HCT116 (cell line): ENCODE data around the gene RBM33. TPM values are rescaled to one million over a fixed set of nuclear protein-coding genes. Genes with fewer than 3 reads are reported as not detected.

Experiments used
- ATAC-seq: fragments of 200-7000 bp; cut with Tn5 transposase; 2 replicates; pipeline ENCODE4 v1.9.1; 2020; ENCODE audit warnings: mild to moderate bottlenecking, moderate library complexity
- BruUV-seq: library from RNA; stranded (reverse); fragments of 400-500 nt; replicated peaks from 2 replicates; lab custom pipeline; 2021; lab: Mats Ljungman, UMichigan
- CTCF ChIA-PET: fragments of 300-600 bp; sonication (Branson Sonifier 250); formaldehyde crosslinking; loops from one replicate; lab custom pipeline; 2021; ENCODE audit warnings: antibody characterized with exemption; lab: Charles Lee
- POLR2A ChIA-PET: fragments of 300-600, 350-600 bp; sonication (Branson Sonifier 250); formaldehyde crosslinking; loops from one replicate; lab custom pipeline; 2021; ENCODE audit warnings: antibody characterized with exemption; lab: Charles Lee
- RAD21 ChIA-PET, 2 experiments: fragments of 300-600 bp; sonication (Branson Sonifier 250); formaldehyde crosslinking; loops; one replicate each; lab custom pipeline; 2023; ENCODE audit warnings: low total read pairs in 2 of 2; ENCODE audit not compliant: uncharacterized antibody in 2 of 2, unreplicated experiment in 2 of 2, low non-redundant PET in 1 of 2; lab: Charles Lee
- DNase-seq: peaks from one replicate; pipeline ENCODE4 v3.0.0-alpha.2; 2010; ENCODE audit warnings: low read depth, low spot score
- H2AFZ ChIP-seq: fragments of 200-600 bp; shearing (Covaris generic), sonication (generic); 2 replicates; pipeline ENCODE4 v1.6.1; 2017; ENCODE audit warnings: low read depth, mixed run types, mixed read lengths, antibody characterized with exemption, low read length; ENCODE audit not compliant: poor library complexity, severe bottlenecking
- H3K27ac ChIP-seq: 2 replicates; pipeline ENCODE4 v1.5.1; 2012; ENCODE audit warnings: low read depth, low read length
- H3K27me3 ChIP-seq: fragments of 200-600 bp; sonication (generic); 2 replicates; pipeline ENCODE4 v1.6.1; 2016; ENCODE audit warnings: mixed run types, low read length, mixed read lengths; ENCODE audit not compliant: insufficient read depth
- H3K36me3 ChIP-seq, 2 experiments: fragments of 200-500 bp in 1 of 2; fragments of 200-600 bp in 1 of 2; sonication (Bioruptor generic) in 1 of 2; sonication (generic) in 1 of 2; 2 replicates each; pipeline versions ENCODE4 v1.5.1 to v1.6.1; 2014 to 2016; ENCODE audit warnings: low read length in 2 of 2, inconsistent platforms in 1 of 2, mixed read lengths in 1 of 2, mixed run types in 1 of 2; ENCODE audit not compliant: insufficient read depth in 2 of 2, control insufficient read depth in 1 of 2
- H3K4me1 ChIP-seq, 2 experiments: fragments of 200-600 bp in 1 of 2; sonication (generic) in 1 of 2; 2 replicates each; pipeline versions ENCODE4 v1.5.1 to v1.6.1; 2012 to 2017; ENCODE audit warnings: low read length in 2 of 2, inconsistent platforms in 1 of 2, mild to moderate bottlenecking in 1 of 2, mixed read lengths in 1 of 2, mixed run types in 1 of 2, moderate library complexity in 1 of 2; ENCODE audit not compliant: insufficient read depth in 2 of 2, control insufficient read depth in 1 of 2
- H3K4me2 ChIP-seq: fragments of 200-600 bp; sonication (generic); 2 replicates; pipeline ENCODE4 v1.6.1; 2017; ENCODE audit warnings: mixed run types, low read length, mixed read lengths
- H3K4me3 ChIP-seq, 2 experiments: fragments of 200-600 bp in 1 of 2; sonication (generic) in 1 of 2; replicated peaks in 1 of 2; 2 replicates each; pipeline ENCODE4 v1.5.1; 2011 to 2016; ENCODE audit warnings: low read length in 2 of 2, control low read depth in 1 of 2, low read depth in 1 of 2, mild to moderate bottlenecking in 1 of 2, mixed read lengths in 1 of 2, mixed run types in 1 of 2
- H3K79me2 ChIP-seq: fragments of 200-600 bp; sonication (generic); 2 replicates; pipeline ENCODE4 v1.6.1; 2017; ENCODE audit warnings: mild to moderate bottlenecking, mixed run types, low read length, moderate library complexity, mixed read lengths; ENCODE audit not compliant: insufficient read depth
- H3K9ac ChIP-seq: fragments of 200-600 bp; sonication (generic); 2 replicates; pipeline ENCODE4 v1.6.1; 2016; ENCODE audit warnings: low read length, mixed read lengths
- H3K9me2 ChIP-seq: fragments of 200-600 bp; sonication (generic), shearing (Covaris generic); 2 replicates; pipeline ENCODE4 v1.6.1; 2017; ENCODE audit warnings: mixed run types, mild to moderate bottlenecking, moderate library complexity; ENCODE audit not compliant: insufficient read depth
- H3K9me3 ChIP-seq, 2 experiments: fragments of 200-500 bp in 1 of 2; fragments of 200-600 bp in 1 of 2; sonication (Bioruptor generic) in 1 of 2; sonication (generic) in 1 of 2; 2 replicates each; pipeline ENCODE4 v1.6.1; 2014 to 2017; ENCODE audit warnings: low read length in 2 of 2, mixed read lengths in 2 of 2, inconsistent platforms in 1 of 2, low read depth in 1 of 2, mild to moderate bottlenecking in 1 of 2, mixed run types in 1 of 2, moderate library complexity in 1 of 2; ENCODE audit not compliant: control insufficient read depth in 1 of 2, insufficient read depth in 1 of 2
- H4K20me1 ChIP-seq: fragments of 200-600 bp; sonication (generic), shearing (Covaris generic); 2 replicates; pipeline ENCODE4 v1.6.1; 2017; ENCODE audit warnings: mixed run types, mild to moderate bottlenecking, moderate library complexity; ENCODE audit not compliant: insufficient read depth
- CBX3 ChIP-seq: IDR thresholded peaks from 2 replicates; pipeline ENCODE4 v1.6.1; 2012; ENCODE audit warnings: low read depth
- EGR1 ChIP-seq: IDR thresholded peaks from 2 replicates; pipeline ENCODE4 v1.6.1; 2012; ENCODE audit warnings: low read depth
- ELF1 ChIP-seq: IDR thresholded peaks from 2 replicates; pipeline ENCODE4 v1.6.1; 2012; ENCODE audit warnings: low read depth, borderline replicate concordance
- EZH2phosphoT487 ChIP-seq: fragments of 200-600 bp; IDR thresholded peaks from 2 replicates; pipeline ENCODE4 v1.6.1; 2018; ENCODE audit warnings: antibody characterized with exemption, borderline replicate concordance
- FOSL1 ChIP-seq: IDR thresholded peaks from 2 replicates; pipeline ENCODE4 v1.6.1; 2012; ENCODE audit warnings: low read depth
- POLR2A ChIP-seq: IDR thresholded peaks from 2 replicates; pipeline ENCODE4 v1.7.0; 2011; ENCODE audit warnings: borderline replicate concordance; ENCODE audit not compliant: insufficient read depth, insufficient read length; ENCODE audit errors: extremely low read depth
- RAD21 ChIP-seq: IDR thresholded peaks from 2 replicates; pipeline ENCODE4 v1.6.1; 2012; ENCODE audit warnings: low read depth, mild to moderate bottlenecking
- SIN3A ChIP-seq: IDR thresholded peaks from 2 replicates; pipeline ENCODE4 v1.6.1; 2012; ENCODE audit warnings: low read depth
- SRF ChIP-seq: IDR thresholded peaks from 2 replicates; pipeline ENCODE4 v1.6.1; 2012; ENCODE audit warnings: low read depth
- TCF7L2 ChIP-seq: IDR thresholded peaks from 2 replicates; pipeline ENCODE4 v1.7.0; 2011; ENCODE audit warnings: borderline replicate concordance, inconsistent platforms; ENCODE audit not compliant: insufficient read depth, insufficient read length; ENCODE audit errors: extremely low read depth
- YY1 ChIP-seq: IDR thresholded peaks from 2 replicates; pipeline ENCODE4 v1.6.1; 2011; ENCODE audit warnings: low read length, low read depth, moderate library complexity, mild to moderate bottlenecking; ENCODE audit not compliant: insufficient replicate concordance; ENCODE audit errors: extremely low read depth
- ZFX ChIP-seq: fragments of 450-650 bp; IDR thresholded peaks from 2 replicates; pipeline ENCODE4 v1.6.1; 2017
- ZNF274 ChIP-seq: fragments of 200-500 bp; sonication (Bioruptor generic); IDR thresholded peaks from 2 replicates; pipeline ENCODE4 v1.6.1; 2014; ENCODE audit warnings: mild to moderate bottlenecking, low read depth, low read length, inconsistent platforms
- intact Hi-C: fragments of 100-400 bp; cut with micrococcal nuclease; formaldehyde crosslinking; loops from 2 replicates; pipeline ENCODE4 v1.10.0; 2022
- total RNA-seq: library from RNA; stranded (reverse); gene quantifications from one replicate; pipeline ENCODE4 v1.2.1, GENCODE V29; 2021; ENCODE audit not compliant: unreplicated experiment
- TF ChIP-seq, protein P1 (sequence below): IDR thresholded peaks from 2 replicates; pipeline ENCODE4 v1.6.1; 2011; ENCODE audit warnings: mild to moderate bottlenecking, low read length, moderate library complexity; ENCODE audit not compliant: insufficient replicate concordance; ENCODE audit errors: extremely low read depth
- TF ChIP-seq, protein P2 (sequence below): IDR thresholded peaks from 2 replicates; pipeline ENCODE4 v1.6.1; 2012; ENCODE audit warnings: low read depth
- TF ChIP-seq, protein P3 (sequence below): IDR thresholded peaks from 2 replicates; pipeline ENCODE4 v1.6.1; 2012
- TF ChIP-seq, protein P4 (sequence below): IDR thresholded peaks from 2 replicates; pipeline ENCODE4 v1.6.1; 2012

Gene RBM33
- total RNA-seq, 1 experiment from 2014 or later = 64.3 TPM

DNA sequence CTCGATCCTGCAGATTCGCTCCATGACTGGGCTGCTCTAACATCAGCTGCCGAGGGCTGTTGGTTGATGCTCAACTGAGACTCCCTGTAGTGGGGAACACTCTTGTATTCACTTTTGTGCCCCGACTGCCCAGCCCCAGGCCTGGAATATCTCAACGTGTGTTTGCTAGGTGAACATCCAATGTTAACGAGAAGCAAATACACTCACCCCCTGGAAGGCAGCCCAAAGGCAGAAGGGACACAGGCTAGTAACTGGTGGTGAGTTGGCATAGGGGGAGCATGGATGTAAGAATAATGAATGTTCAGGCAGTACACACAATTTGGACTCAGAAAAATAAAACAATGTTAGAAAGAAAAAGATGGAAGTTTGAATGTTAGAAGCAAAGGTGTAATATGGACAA, 24.0 kb upstream of the RBM33 start (continued):
- TF ChIP-seq, protein P1, sequence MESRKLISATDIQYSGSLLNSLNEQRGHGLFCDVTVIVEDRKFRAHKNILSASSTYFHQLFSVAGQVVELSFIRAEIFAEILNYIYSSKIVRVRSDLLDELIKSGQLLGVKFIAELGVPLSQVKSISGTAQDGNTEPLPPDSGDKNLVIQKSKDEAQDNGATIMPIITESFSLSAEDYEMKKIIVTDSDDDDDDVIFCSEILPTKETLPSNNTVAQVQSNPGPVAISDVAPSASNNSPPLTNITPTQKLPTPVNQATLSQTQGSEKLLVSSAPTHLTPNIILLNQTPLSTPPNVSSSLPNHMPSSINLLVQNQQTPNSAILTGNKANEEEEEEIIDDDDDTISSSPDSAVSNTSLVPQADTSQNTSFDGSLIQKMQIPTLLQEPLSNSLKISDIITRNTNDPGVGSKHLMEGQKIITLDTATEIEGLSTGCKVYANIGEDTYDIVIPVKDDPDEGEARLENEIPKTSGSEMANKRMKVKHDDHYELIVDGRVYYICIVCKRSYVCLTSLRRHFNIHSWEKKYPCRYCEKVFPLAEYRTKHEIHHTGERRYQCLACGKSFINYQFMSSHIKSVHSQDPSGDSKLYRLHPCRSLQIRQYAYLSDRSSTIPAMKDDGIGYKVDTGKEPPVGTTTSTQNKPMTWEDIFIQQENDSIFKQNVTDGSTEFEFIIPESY = no peak
- TF ChIP-seq, protein P2, sequence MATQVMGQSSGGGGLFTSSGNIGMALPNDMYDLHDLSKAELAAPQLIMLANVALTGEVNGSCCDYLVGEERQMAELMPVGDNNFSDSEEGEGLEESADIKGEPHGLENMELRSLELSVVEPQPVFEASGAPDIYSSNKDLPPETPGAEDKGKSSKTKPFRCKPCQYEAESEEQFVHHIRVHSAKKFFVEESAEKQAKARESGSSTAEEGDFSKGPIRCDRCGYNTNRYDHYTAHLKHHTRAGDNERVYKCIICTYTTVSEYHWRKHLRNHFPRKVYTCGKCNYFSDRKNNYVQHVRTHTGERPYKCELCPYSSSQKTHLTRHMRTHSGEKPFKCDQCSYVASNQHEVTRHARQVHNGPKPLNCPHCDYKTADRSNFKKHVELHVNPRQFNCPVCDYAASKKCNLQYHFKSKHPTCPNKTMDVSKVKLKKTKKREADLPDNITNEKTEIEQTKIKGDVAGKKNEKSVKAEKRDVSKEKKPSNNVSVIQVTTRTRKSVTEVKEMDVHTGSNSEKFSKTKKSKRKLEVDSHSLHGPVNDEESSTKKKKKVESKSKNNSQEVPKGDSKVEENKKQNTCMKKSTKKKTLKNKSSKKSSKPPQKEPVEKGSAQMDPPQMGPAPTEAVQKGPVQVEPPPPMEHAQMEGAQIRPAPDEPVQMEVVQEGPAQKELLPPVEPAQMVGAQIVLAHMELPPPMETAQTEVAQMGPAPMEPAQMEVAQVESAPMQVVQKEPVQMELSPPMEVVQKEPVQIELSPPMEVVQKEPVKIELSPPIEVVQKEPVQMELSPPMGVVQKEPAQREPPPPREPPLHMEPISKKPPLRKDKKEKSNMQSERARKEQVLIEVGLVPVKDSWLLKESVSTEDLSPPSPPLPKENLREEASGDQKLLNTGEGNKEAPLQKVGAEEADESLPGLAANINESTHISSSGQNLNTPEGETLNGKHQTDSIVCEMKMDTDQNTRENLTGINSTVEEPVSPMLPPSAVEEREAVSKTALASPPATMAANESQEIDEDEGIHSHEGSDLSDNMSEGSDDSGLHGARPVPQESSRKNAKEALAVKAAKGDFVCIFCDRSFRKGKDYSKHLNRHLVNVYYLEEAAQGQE = no peak

DNA sequence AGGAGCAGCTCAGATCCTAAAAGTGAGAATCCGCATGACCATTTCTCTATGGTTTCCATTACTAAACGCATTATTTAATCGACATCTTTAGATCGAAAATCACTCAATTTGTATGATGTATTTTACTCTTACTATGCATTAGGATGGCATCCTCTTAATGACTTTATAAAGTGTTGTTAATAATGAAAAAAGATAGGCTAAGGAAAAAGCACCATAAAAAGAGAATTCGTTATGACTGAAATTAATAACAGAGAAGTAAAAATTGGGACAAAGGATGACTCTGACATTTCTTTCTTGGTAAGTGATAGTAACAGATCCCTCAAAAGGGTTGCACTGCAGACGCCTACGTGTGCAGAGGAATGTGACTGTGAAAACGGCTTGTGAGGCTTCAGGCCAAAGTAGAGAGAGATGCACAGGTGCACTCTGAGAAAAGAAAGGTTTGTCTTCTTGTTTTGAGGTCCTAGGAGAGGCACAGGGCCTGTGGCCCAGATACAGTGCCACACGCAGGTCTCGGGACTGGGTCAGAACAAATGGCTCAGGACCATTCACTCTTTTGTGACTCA, 23.0 kb upstream of the RBM33 start:
- DNase-seq (no peak), ATAC-seq (no peak)
- Histone ChIP-seq H3K27me3 (no peaks in the 10 kb centered on the region), H3K9me2 (no peaks in the 10 kb centered on the region), H3K4me1 (peaks cover 2 to 6% of the 10 kb centered on the region in 2 experiments; a peak in 2 of 4 replicates), H3K4me3 (no peak overlapping the region), H3K27ac (no peak overlapping the region), H3K9me3 (no peaks in the 10 kb centered on the region), H3K79me2 (no peaks in the 10 kb centered on the region), H2AFZ (no peak overlapping the region), H3K9ac (no peak overlapping the region), H3K36me3 (no peaks in the 10 kb centered on the region), H4K20me1 (no peaks in the 10 kb centered on the region), H3K4me2 (no peak overlapping the region)
- TF ChIP-seq ZNF274 (no peak), EZH2phosphoT487 (no peak), CBX3 (no peak), ZFX (no peak), YY1 (no peak), FOSL1 (no peak), RAD21 (no peak), SIN3A (no peak), SRF (no peak), EGR1 (no peak), POLR2A (no peak), TCF7L2 (no peak), ELF1 (no peak)
- TF ChIP-seq, protein P1 = no peak
- TF ChIP-seq, protein P3, sequence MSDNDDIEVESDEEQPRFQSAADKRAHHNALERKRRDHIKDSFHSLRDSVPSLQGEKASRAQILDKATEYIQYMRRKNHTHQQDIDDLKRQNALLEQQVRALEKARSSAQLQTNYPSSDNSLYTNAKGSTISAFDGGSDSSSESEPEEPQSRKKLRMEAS = no peak
- TF ChIP-seq, protein P4, sequence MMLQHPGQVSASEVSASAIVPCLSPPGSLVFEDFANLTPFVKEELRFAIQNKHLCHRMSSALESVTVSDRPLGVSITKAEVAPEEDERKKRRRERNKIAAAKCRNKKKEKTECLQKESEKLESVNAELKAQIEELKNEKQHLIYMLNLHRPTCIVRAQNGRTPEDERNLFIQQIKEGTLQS = no peak
- BruUV-seq = no TSS peak
- intact Hi-C loops = no loop called here
- RAD21 ChIA-PET = no interaction called here
- CTCF ChIA-PET = no interaction called here
- POLR2A ChIA-PET = no interaction called here
